Activated CD4-positive, CD25-positive, alpha-beta regulatory T cell treated with anti-CD3 and anti-CD28 coated beads, Interleukin-2, amount 50 U/mL, for 24 hours (primary cell): ENCODE data around the gene DOCK9.

Source experiments
- ATAC-seq, 2 donors: fragments of 150-1000 bp; cut with Tn5 transposase; one replicate each; pipeline ENCODE4 v1.10.0; 2021; ENCODE audit warnings: mild to moderate bottlenecking in 1 of 2, moderate library complexity in 1 of 2

DOCK9 gene

DNA sequence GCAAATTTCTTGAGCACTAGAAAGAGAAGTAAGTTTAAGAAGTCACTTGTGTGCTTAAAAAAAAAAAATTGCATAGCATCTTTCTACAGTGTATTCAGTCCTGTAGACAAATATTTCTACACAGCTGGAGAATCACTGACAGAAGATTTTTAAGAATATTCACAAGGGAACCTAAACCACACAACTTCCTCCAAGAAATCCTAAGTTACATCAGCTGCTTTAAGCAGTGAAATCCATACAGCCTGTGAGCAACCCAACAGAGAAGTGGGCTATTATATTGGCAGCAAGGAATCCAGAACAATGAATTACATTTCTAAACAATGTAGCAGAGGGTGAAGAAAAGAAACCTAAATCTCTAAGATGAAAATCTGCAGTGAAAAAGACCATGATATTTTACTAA is 1.5 kb downstream of the DOCK9 start:
- ATAC-seq = no peak

DNA sequence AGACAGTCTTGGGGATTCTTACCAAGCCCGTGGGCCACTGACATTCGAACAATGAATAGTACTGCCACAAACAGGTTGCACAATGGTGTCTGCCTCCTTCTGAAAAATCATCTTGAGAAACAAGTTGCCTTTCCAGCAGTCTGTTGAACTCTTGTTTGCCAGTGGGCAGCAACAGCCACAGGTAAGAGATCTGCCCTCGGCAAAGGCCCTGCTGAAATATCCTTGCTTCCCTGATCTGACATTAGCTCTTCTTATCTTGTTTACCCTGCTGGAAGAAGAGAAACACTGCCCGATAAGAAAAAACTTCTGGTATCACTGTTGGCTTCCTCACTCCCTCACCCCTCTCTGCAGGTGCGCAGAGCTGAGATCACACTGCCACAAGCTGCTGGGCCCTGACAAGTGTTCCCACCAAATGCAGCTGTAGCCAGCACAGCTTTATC is 2.0 kb downstream of the DOCK9 start:
- no peak for ATAC-seq

DNA sequence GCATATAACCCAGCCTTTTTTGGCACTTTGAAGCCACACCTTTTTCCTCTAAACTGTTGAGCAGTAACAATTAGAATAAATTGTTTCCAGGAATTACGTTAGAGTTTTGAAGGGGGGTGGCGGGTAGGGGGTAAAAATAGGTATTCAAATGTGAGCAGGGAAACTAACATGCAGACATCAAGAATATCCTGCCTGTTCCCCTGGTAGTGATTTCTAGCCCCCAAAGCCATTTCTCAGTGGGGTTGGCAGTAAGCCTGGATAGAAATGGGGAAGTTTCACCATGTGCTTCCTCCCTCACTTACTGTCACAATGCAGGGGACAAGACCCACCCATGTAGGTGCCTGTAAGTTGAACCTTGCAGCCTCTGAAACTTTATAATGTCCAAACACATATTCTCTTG is 3.8 kb downstream of the DOCK9 start:
- no peak for ATAC-seq

DNA sequence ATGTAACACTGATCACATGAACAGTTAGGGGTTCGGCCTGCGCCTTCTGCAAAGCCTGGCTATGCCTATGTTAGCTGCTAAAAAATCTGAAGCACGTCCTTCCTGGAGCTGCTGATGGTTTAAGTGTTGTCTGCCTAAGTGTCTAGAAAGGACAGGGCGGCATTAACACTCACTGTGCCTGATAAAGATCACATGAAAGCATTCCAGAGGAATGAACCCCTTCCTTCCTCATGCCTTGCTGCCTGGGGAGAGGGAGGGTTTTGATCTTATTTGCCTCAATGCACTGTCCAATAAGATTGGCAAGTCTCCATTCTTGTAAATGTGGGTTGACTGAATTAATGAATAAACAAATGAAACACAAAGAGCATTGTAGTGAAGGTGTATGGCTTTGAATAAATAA is 5.2 kb downstream of the DOCK9 start:
- ATAC-seq = no peak

DNA sequence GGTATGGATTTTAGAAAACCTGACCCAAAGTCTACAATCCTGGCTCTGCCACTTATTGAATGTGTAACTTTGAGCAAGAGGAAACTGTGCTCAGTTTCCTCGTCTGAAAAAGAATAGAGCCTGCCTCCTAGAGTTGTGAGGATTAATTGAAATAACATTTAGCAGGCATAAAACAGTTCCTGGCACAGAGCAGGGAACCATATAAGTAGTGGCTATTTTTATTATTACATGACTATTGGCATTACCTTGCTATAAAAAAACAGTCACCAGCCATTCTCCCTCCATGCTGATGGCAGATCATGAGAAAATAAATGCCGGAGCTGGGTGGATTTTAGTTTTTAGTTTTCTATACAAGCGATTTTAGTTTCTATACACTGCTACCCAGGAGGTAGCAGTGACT is 5.8 kb downstream of the DOCK9 start:
- no peak for ATAC-seq

DNA sequence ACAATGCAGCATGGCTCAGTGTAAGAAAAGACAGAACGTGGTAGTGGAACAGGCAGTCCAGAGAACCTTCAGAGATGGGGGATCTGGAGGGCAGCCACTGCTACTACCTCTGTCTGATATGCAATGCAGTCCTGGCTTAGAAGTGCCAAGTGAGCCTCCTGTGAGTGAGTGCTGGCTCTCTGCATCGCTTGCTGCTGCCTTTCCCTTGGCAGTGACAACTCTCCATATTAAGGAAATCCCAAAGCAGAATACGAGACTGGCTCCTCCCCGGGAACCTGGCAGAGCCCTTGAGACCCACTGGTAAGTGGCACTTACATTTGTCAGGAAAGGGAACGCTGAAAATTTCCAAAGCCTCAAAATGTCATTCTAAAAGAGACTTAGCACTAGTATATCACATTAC is 7.5 kb downstream of the DOCK9 start:
- no peak for ATAC-seq

DNA sequence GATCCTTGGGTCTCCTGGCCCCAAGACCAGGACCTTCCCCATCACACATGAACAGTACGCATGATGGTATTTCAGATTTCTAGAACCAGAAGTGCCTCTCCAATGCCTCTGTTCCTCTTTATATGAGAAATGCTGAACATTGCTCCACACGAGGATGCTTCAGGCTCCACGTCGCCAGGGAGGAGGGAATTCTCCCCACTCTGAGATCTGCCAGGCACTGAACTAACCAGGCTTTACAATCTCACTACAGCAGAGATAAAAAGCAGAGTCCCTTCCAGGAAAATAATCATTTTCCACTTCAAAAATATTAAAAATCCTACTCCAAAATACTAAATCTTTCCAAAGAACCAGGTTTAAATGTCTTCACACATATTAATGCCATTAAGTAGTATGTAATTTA is 10.4 kb downstream of the DOCK9 start:
- no peak for ATAC-seq

DNA sequence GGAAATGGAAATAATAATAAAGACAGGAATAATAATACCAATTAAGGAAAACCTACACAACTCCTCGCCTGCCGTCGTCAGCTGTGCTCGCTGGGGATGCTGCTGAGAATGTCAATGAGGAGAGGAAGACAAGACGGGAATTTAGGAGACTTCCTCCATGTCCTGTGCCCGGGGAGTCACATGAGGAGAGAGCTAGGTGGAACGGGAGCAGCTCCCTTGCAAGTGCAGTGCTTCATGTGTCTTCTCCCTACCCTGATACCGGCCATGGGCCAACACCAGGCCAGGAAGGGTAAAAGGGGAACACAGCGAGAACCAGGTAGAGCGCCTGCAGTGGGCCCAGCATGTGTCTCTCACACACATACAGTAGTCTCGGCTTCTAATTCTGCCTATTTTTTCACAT is 11.8 kb downstream of the DOCK9 start:
- no peak for ATAC-seq

DNA sequence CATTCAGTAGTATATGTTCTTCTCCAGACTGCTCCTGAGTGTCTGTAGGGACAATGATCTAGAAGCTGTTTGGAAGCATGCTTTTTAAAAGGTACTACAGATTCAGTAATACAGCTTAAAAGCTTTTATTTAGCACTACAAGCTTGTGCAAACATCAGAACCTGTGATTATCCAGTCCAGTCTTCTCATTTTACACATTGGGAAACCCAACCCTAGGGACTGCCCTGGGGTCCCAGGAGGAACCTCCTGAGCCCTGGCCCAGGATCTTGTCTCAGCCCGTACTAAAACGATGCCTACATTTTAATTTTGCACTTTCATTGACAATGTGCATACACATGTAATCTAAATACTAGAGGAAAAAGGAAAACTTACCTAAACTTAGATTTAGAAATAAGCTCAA is 12.5 kb downstream of the DOCK9 start:
- ATAC-seq = no peak

DNA sequence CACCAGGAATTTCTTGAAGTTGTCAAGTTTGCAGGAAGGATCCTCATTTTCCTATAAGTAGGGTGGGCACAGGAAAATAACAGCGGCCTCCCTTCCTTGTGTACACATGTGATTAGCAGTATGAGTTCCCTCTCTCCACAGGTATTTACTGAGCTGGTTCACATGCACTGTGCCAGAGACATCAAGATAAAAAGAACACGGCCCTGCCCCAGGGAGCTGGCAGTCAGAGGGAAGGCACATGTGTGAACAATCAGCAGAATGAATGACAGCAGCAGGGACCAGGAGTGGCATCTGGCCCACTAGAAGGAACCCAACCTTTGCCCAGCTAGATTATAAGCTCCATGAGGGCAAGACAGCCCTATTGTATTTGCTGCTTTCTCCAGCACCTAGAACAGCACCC is 13.9 kb downstream of the DOCK9 start:
- no peak for ATAC-seq

DNA sequence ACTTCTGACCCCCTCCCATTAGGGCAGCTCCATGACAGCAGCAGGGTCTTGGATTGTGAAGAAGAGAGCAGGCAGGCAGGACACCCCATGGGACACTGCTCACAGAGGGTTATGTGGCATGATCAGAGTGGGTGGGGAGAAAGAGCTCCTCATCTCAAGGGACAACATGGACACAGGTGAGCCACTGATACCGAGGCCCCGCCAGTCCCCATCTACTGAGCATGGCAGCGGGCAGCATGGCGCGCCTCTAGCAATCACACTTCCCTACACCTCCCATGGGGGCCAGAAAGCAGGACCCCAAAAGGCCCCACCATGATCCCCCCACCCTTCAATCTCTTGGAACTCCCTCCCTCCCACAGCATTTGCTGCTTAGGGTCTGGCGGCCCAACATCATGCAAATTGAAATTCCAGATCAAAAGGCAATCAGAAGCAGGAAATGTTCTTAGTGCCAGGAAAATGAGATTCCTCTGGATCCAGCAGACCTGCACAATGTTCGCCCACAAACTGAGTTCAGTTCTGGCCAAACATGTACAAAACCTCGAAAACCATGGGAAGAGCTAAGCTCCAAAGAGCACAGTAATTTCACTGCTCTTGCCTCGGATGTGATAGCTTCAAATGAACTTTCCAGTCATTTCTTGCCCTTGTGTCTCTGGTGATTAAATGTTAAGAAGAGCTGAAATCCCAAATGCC is 14.8 kb downstream of the DOCK9 start:
- no peak for ATAC-seq

DNA sequence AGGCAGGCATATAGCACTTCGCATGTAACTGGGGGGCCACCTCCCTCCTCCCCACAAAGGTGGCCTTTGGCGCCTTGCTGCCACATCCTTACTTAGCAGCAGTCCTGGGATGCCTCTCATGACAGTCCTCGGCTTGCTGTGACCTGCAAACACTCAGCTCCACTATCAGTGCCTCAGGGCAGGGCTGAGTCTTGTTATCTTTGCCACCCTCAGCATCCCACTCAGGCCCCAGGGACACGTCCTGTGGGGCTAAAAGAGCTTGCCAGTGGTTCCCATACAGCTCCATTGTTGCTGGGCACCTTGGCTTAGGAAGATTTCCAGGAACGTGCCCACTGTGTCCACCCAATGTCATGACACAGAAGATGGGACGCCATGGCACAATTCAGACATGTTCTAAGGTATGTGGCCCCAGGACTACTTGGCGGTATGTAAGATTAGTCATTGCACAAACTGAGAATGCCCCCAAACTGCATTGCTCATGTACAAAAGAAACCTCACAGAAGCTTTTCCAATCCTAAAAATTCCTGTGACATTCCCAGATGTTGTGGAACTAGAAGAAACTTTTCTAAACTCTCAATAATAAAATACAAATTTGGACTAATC is 16.3 kb downstream of the DOCK9 start:
- ATAC-seq = no peak

DNA sequence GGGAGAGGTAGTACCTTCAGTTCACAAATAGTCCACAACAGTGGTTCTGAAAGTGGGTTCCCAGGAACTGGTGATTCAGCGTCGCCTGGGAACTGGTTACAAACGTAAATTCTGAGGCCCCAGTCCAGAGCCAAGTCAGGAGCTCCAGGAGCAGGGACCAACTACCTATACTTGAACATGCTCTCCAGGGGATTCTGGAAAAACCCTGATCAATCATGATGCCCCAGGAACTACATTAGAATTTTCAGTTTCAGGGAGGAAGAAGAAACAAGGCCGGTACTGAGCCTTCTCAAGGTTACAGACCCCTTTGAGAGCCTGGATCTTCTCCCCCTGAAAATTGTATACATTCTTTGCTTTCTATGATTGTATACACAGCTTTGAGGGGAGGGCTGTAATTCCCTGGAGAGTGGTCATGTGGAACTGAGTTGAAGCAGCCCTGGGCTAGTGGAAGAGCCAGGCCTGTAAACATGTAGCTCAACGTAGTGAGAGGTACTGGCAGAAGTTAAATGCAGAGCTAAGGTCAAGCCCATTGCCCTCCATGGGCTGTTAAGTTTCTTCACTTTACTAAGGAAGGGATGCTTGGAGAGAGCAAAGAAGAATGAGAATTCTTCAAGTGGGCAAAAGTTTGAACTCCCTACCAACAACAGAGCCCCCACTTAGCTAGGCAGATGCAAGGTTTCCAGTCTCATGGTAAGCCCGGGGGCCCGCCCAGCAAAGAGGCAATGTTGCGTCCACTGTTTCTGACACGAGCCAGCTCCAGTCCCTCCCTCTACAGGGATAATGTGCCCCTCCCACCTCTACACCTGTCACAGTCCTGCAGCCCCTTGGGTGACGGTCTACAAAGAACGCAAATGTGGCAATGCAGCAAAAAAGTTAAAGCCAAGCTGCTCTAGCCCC is 17.0 kb downstream of the DOCK9 start:
- ATAC-seq = no peak

DNA sequence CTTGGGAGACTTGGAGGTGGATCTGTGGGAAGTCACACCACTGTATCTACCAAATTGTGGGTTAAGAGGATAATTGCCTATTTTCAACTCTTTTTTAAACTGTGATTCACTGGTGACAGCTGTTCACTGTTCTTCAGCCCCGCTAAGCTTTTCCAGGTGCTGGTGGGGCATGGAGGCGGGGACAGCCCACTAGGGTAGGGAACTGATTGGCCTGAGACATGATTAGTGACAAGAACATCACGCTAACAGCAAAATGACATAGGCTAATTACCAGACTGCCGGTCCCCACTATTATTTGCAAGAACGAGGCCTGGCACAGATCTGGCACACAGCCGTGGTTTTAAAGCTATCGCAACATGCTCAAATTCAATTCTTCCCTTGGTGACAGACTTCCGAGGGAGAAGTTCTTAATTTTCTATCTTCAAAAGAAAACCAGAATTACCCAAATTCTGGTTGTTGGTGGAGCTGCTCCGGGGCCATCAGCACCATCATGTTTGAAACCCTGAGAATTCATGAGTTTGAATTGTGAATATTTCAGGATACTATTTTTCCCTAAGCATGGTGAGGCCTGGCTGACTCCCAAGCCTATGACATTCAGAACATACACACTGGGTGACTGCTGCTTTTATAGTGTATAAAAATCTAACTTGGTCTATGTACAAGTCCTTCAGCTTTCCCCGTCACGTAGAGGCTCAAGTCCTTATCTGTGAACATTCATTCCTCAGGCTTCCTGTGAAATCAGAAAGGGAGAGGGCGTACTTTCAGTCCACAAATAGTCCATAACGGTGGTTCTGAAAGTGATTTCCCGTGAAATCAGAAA is 17.9 kb downstream of the DOCK9 start:
- no peak for ATAC-seq

DNA sequence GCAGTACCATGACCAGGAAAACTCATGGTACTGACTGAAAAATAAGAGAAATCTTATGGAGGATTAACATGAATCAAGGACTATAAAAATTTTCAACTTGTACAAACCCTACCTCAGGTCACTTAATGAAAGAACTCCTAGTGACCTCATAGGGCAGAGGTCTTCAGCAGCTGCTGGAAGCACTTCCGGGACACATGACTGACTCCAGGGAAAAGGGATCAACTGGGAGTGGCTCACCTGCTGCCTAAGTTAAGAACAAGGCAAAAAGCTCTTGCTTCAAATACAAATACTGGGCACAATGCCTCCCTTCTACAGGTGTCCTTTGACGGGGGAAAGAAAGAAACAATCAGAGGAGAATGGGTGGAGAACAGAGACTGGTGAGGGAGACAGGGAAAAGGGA is 18.6 kb downstream of the DOCK9 start:
- ATAC-seq = no peak

DNA sequence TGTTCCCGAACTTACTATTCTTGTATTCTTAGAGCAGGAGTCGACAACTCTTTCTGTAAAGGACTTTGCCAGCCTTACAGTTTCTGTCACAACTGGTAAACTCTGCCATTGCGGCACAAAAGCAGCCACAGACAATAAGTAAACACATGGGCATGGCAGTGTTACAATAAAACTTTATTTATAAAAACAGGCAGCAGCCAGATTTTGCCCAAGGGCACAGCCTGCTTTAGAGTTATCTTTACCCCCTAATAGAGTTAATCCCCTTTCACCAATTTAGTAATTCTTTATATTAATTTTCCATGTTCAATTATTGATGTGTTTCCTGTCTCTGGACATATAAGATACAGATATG is 19.4 kb downstream of the DOCK9 start:
- ATAC-seq = no peak

DNA sequence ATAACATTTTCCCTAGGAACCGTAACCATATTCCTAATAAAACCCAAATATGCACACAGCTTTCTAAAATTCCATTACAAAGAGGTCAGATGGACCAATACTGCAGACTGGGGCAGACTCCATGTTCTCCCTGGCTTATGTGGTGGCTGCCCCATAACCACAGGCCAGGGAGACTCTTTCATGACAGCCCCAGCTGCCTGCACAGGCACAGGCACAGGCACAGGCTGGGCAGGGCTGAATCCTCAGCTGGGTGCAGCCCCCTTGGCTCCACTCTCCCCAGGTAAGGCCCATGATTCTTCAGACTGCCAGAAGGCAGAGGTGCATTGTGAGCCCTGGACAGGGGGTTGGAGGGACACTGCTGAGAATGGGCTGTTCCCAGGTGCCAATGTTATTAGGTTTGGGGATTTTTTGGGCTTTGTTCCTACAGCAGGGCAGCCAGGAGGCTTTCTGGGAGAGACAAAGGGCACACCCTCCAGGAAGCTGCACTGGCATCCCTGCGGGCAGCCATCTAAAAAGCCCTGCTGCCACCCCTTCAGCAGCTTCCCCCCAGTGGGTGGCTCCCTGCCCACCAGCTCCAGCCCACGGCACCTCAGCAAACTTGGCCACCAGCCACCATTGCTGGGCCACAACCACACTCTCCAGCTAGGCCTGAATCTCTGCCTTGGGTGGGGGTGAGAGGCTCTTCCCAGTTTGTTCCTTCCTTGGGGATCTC is 20.0 kb downstream of the DOCK9 start:
- ATAC-seq = no peak

DNA sequence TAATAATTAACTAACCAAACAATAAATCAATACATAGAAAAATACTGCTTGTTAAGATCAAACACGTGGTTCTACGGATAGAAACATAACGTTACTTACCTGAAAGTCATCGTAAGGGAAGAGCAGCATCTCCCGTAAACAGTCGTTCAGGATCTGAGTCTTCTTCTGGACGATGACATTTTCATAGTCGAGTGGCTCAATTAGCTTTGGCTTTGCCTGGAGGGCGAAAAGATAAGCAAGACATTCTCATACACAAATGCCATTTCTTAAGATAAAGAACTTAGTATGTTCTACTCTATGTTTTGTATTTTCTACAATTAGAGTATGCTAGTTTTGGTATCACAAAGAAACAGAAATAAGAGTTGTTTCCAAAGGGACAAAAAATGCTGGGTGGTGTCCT is 22.5 kb downstream of the DOCK9 start:
- ATAC-seq = no peak

DNA sequence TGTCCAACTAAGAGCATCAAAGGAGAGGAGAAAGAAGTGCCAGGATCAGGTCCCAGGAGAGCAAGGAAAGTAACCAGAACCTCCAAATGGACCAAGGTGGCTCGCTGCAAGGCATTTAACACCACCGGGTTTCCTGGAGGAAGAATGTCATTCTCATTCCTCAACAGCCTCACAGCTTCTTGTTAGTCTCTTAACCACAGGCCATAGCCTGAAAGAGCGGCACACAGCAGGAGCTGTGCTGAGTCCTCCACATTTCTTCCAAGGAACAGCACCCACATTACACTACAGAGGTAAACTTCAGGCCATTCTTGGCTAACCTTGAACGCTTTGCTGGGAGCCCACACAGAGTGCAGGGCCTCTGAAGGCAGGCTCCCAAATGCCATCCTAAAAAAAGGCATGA is 23.6 kb downstream of the DOCK9 start:
- no peak for ATAC-seq

DNA sequence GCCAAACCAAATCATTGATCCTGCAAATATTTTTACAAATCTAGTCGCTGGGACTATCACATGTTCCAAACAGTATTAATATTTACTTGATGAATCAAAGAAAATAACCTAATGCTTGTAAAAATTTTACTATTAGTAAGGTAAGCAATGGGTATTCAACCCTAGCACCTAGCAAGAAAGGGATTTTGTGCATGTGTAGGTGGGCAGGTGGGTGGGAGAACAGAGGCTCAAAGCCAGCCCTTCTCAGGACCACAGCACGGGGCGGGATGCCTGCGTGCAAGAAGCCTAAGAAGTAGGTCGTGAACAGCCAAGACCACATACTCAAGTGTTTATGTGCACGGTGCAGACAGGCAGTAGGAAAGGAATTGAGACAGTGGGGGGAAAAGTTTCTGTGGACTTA is 26.6 kb downstream of the DOCK9 start:
- no peak for ATAC-seq

DNA sequence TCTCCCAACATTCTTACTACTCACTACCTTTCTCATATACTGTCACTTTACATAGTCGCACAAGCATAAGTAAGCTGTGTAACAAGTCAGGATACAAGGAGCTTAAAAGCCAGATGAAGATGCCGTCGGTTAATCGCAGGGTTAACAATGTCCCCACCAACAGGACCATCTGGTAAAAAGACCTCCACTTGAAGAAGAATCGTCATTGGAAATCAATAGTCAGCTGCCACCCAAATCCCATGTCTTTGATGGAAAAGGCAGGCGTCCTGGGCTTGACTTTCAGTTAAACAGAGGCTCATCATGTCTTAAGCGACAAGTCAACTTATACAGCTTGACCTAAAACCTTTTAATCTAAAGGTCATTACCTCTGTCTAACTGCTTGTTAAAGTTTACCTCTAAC is 27.2 kb downstream of the DOCK9 start:
- no peak for ATAC-seq

DNA sequence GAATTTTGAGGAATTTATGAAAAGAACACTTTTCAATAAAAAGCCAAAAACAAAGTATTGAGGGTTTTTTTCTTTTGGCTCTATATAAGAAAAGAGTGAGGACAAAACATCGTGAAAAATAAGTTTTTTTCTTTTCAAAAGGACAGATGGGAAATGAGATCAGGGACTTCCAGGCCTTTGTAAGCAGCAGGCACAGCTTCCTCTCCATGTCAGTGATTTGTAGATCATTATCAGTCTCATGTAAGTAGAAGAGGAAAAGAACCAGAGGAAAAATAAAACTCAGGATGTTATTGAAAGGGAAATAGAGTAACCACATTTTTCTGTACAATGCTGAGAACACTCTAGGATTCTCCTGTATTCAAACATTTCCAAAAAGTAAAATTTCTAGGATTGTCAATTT is 29.9 kb downstream of the DOCK9 start:
- no peak for ATAC-seq
